SU-DHL-6 (cell line): ENCODE results near the gene ADSL.

ENCODE experiments used
- EZH2phosphoT487 ChIP-seq: fragments of 200-600 bp; sonication (generic), shearing (Covaris generic); conservative IDR thresholded peaks from 2 replicates; pipeline ENCODE4 v1.6.1; 2018; ENCODE audit warnings: mild to moderate bottlenecking, antibody characterized with exemption, low read length, moderate library complexity, mixed read lengths
- TF ChIP-seq, protein P1 (sequence below): fragments of 200-600 bp; sonication (generic); IDR thresholded peaks from one replicate; pipeline ENCODE4 v1.5.1; 2017; ENCODE audit warnings: antibody characterized with exemption, mild to moderate bottlenecking, low read length, moderate library complexity; ENCODE audit not compliant: insufficient read depth, poor library complexity, severe bottlenecking

GRCh38 chr22:40429481-40429880 is 83.2 kb downstream of the ADSL start:
- TF ChIP-seq, protein P1, sequence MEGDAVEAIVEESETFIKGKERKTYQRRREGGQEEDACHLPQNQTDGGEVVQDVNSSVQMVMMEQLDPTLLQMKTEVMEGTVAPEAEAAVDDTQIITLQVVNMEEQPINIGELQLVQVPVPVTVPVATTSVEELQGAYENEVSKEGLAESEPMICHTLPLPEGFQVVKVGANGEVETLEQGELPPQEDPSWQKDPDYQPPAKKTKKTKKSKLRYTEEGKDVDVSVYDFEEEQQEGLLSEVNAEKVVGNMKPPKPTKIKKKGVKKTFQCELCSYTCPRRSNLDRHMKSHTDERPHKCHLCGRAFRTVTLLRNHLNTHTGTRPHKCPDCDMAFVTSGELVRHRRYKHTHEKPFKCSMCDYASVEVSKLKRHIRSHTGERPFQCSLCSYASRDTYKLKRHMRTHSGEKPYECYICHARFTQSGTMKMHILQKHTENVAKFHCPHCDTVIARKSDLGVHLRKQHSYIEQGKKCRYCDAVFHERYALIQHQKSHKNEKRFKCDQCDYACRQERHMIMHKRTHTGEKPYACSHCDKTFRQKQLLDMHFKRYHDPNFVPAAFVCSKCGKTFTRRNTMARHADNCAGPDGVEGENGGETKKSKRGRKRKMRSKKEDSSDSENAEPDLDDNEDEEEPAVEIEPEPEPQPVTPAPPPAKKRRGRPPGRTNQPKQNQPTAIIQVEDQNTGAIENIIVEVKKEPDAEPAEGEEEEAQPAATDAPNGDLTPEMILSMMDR = no peak
- no peak for TF ChIP-seq EZH2phosphoT487
